ENCODE measurements around the gene FUBP3.

The FUBP3 gene

GRCh38 chr9:130532426-130533080 is 46.8 kb upstream of the FUBP3 start:
- no peaks in the 10 kb centered on the region for H3F3A ChIP-seq (ENCODE audit: insufficient read depth, low read length)
- H3K4me2 ChIP-seq (ENCODE audit: low read depth, low read length) = no peak overlapping the region
- H3K9me3 ChIP-seq (replicated peaks; ENCODE audit: insufficient read depth, low read length) = no peaks in the 10 kb centered on the region
- no peak for TF ChIP-seq EZH2 (optimal IDR thresholded peaks at IDR 0.05; ENCODE audit: low read depth, low read length)
- no peak for TF ChIP-seq CTCF (IDR thresholded peaks at IDR 0.05; ENCODE audit: low read length)
- TF ChIP-seq EZH2phosphoT487 (IDR thresholded peaks at IDR 0.05; ENCODE audit: low read length) = no peak
- H3K36me3 ChIP-seq (replicated peaks; ENCODE audit: insufficient read depth, low read length) = no peaks in the 10 kb centered on the region
- H4K20me1 ChIP-seq (ENCODE audit: insufficient read depth, low read length) = no peaks in the 10 kb centered on the region
- H3K9ac ChIP-seq (ENCODE audit: low read length) = no peak overlapping the region
- H3K27ac ChIP-seq (ENCODE audit: low read length) = no peak overlapping the region
- no peak overlapping the region for H3K4me3 ChIP-seq (ENCODE audit: low read length)
- H2AFZ ChIP-seq (ENCODE audit: low read length) = no peak overlapping the region
- H3K4me1 ChIP-seq (ENCODE audit: low read length) = no peaks in the 10 kb centered on the region
- DNase-seq = no peak
- peaks cover 98% of the 10 kb centered on the region for H3K27me3 ChIP-seq (replicated peaks; ENCODE audit: insufficient read depth, low read length)
- no peaks in the 10 kb centered on the region for H3K9me2 ChIP-seq (replicated peaks; ENCODE audit: insufficient read depth, low read length)
- no peaks in the 10 kb centered on the region for H3K79me2 ChIP-seq (ENCODE audit: low read length)

DNA sequence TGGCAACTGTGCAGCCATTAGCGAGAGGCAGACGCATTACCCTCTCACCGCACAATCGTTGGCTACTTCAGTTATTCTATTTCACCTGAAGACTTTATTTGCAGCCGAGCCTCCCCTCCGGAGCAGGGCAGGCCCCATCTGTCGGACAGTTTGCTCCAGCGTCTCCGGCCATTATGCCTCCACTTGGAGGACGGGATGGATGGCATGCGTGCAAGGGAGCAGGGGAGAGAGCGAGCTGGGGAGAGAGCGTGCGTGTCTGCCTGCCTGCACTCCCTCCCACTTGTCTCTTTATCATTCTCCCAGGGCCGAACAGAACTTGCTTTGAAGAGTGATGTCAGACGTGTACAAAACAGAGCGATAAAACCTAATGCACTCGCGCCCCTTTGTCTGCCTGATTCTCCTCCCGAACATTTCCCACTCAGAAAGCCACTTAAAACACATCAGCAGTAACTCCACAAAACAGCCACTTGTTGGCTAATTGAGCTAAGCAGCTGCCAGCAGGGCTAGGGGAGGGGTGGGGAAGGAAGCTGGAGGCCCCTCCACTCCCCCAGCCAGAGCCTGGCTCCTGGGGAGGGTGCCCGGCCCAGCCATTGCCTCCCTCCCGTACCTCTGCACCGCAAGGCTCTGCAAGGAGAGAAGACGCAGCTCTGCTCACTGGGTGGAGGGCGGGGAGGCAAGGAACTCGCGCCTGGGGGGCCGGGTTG is 43.4 kb upstream of the FUBP3 start:
- H3K9me2 ChIP-seq (replicated peaks; ENCODE audit: insufficient read depth, low read length) = no peaks in the 10 kb centered on the region
- H4K20me1 ChIP-seq (ENCODE audit: insufficient read depth, low read length) = no peaks in the 10 kb centered on the region
- no peaks in the 10 kb centered on the region for H3K9me3 ChIP-seq (replicated peaks; ENCODE audit: insufficient read depth, low read length)
- H3K27me3 ChIP-seq (replicated peaks; ENCODE audit: insufficient read depth, low read length) = peaks cover 96% of the 10 kb centered on the region
- no peak for DNase-seq
- no peaks in the 10 kb centered on the region for H3F3A ChIP-seq (ENCODE audit: insufficient read depth, low read length)
- H3K4me2 ChIP-seq (ENCODE audit: low read depth, low read length) = no peak overlapping the region
- H2AFZ ChIP-seq (ENCODE audit: low read length) = no peak overlapping the region
- H3K36me3 ChIP-seq (replicated peaks; ENCODE audit: insufficient read depth, low read length) = no peaks in the 10 kb centered on the region
- no peak for TF ChIP-seq EZH2phosphoT487 (IDR thresholded peaks at IDR 0.05; ENCODE audit: low read length)
- no peak for TF ChIP-seq CTCF (IDR thresholded peaks at IDR 0.05; ENCODE audit: low read length)
- TF ChIP-seq EZH2 (optimal IDR thresholded peaks at IDR 0.05; ENCODE audit: low read depth, low read length) = no peak
- no peaks in the 10 kb centered on the region for H3K79me2 ChIP-seq (ENCODE audit: low read length)
- no peak overlapping the region for H3K27ac ChIP-seq (ENCODE audit: low read length)
- no peak overlapping the region for H3K4me3 ChIP-seq (ENCODE audit: low read length)
- H3K9ac ChIP-seq (ENCODE audit: low read length) = no peak overlapping the region
- H3K4me1 ChIP-seq (ENCODE audit: low read length) = no peaks in the 10 kb centered on the region

GRCh38 chr9:130536701-130537107 is 42.7 kb upstream of the FUBP3 start:
- Histone ChIP-seq H3K9me2 (replicated peaks; ENCODE audit: insufficient read depth, low read length) (no peaks in the 10 kb centered on the region), H3K4me2 (ENCODE audit: low read depth, low read length) (no peak overlapping the region), H3K79me2 (ENCODE audit: low read length) (no peaks in the 10 kb centered on the region), H3K9ac (ENCODE audit: low read length) (no peak overlapping the region), H3K9me3 (replicated peaks; ENCODE audit: insufficient read depth, low read length) (no peaks in the 10 kb centered on the region), H3K27me3 (replicated peaks; ENCODE audit: insufficient read depth, low read length) (peaks cover 97% of the 10 kb centered on the region), H3K36me3 (replicated peaks; ENCODE audit: insufficient read depth, low read length) (no peaks in the 10 kb centered on the region), H3K4me3 (ENCODE audit: low read length) (no peak overlapping the region), H4K20me1 (ENCODE audit: insufficient read depth, low read length) (no peaks in the 10 kb centered on the region), H2AFZ (ENCODE audit: low read length) (no peak overlapping the region), H3K4me1 (ENCODE audit: low read length) (no peaks in the 10 kb centered on the region), H3F3A (ENCODE audit: insufficient read depth, low read length) (no peaks in the 10 kb centered on the region), H3K27ac (ENCODE audit: low read length) (no peak overlapping the region)
- no peak for DNase-seq
- TF ChIP-seq EZH2 (optimal IDR thresholded peaks at IDR 0.05; ENCODE audit: low read depth, low read length) (no peak), CTCF (IDR thresholded peaks at IDR 0.05; ENCODE audit: low read length) (no peak), EZH2phosphoT487 (IDR thresholded peaks at IDR 0.05; ENCODE audit: low read length) (no peak)

All from MM.1S (cell line).